ENCODE data around the gene INHA. TPM values are rescaled to one million over a fixed set of nuclear protein-coding genes. Genes with fewer than 3 reads are reported as not detected.
A peak's percentile ranks its signal among the peaks of the same experiment; 100 is the strongest.

Gene INHA
- total RNA-seq, 1 experiment from 2014 or later, result 0.31 TPM

DNA sequence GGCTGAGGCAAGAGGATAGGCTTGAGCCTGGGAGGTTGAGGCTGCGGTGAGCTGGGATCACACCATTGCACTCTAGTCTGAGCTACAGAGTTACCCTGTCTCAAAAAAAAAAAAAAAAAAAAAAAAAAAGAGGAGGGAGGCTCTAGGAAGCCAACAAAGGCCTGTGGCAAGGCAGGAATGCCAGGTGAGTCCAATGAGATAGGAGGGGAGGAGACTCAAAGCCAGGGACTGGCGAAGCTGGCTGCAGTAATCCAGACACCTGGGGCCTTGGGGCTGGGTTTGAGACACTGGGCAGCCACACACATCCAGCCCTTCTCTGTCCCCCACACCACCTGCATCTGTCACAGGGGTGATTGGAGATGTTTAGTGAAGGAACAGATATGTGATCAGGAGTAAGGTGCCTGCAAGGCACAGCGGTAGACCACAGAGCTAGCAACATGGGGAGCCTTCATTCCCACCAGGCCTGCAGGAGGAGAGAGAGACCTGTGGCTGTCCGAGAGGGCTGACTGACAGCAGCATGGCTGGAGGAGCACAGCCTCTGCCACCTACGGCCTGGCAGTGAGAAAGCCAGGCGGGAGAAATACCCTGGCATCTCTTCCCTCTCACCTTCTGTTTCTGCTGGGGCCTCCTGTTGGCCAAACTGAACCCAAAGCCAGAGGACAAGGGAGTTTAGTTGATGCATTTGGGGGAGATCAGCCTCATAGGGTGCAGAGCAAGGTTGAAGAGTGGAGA is 38.0 kb upstream of the INHA start:
- H3K4me3 Mint-ChIP-seq, result no peak overlapping the region
- Histone ChIP-seq H2BK120ac (ENCODE audit: low read depth, low read length, poor library complexity, severe bottlenecking) (no peak overlapping the region), H3K14ac (ENCODE audit: insufficient read depth, low read length) (no peak overlapping the region), H3K23me2 (ENCODE audit: insufficient read length, low read depth, low read length, poor library complexity, severe bottlenecking) (peaks cover 3% of the 10 kb centered on the region), H2BK15ac (ENCODE audit: low read depth, low read length) (no peak overlapping the region), H3K27ac (ENCODE audit: insufficient read length, low read depth, low read length) (no peak overlapping the region), H4K5ac (ENCODE audit: insufficient read length, low read depth, low read length) (no peak overlapping the region), H3K4ac (ENCODE audit: low read depth, low read length) (no peak overlapping the region), H2AFZ (ENCODE audit: low read length) (no peak overlapping the region), H3K9ac (ENCODE audit: extremely low read depth, insufficient read length, low read length) (no peak overlapping the region), H2BK12ac (ENCODE audit: insufficient read length, low read depth, low read length) (no peak overlapping the region), H2AK5ac (ENCODE audit: insufficient read length, low read length) (no peak overlapping the region), H4K20me1 (ENCODE audit: control insufficient read depth, insufficient read depth, insufficient read length) (no peaks in the 10 kb centered on the region), H3K79me2 (ENCODE audit: insufficient read depth, low read length) (no peaks in the 10 kb centered on the region), H4K8ac (replicated peaks; ENCODE audit: insufficient read length, low read depth, low read length) (no peak overlapping the region), H3K4me2 (ENCODE audit: insufficient read depth, insufficient read length, low read length) (no peak overlapping the region), H3K56ac (ENCODE audit: insufficient read length, low read depth, low read length) (no peak overlapping the region), H3K27me3 (ENCODE audit: insufficient read depth, low read length) (no peaks in the 10 kb centered on the region; the same call in 1 of the 2 replicates), H3K18ac (ENCODE audit: insufficient read length, low read depth, low read length) (no peak overlapping the region), H2BK5ac (ENCODE audit: insufficient read length, low read length) (no peak overlapping the region), H3K23ac (ENCODE audit: insufficient read length, low read depth, low read length) (no peak overlapping the region), H2BK20ac (ENCODE audit: low read depth, low read length, poor library complexity, severe bottlenecking) (no peak overlapping the region), H3K4me1 (ENCODE audit: insufficient read depth, low read length) (peaks cover 3% of the 10 kb centered on the region; the same call in 1 of the 2 replicates), H3K79me1 (ENCODE audit: insufficient read depth, low read depth, low read length, poor library complexity, severe bottlenecking) (no peaks in the 10 kb centered on the region), H4K91ac (ENCODE audit: insufficient read length, low read depth, low read length) (no peak overlapping the region), H3K9me3 (ENCODE audit: control insufficient read depth, low read depth, low read length) (no peaks in the 10 kb centered on the region), H3T11ph (ENCODE audit: low read length) (no peak overlapping the region)
- no peaks in the 10 kb centered on the region; a peak in 2 of 5 replicates for H3K9me3 Mint-ChIP-seq
- DNase-seq, result no peak
- H3K27me3 Mint-ChIP-seq (ENCODE audit: low read depth), result peaks cover 35% of the 10 kb centered on the region
- peaks cover 0 to 7% (median 4%) of the 10 kb centered on the region in 3 experiments; a peak in 5 of 7 replicates for H3K36me3 Mint-ChIP-seq (ENCODE audit: insufficient read depth in 1 of 3, low read depth in 3 of 3)
- WGBS (ENCODE audit: extremely low coverage, insufficient read length, low lambda C conversion rate), result no CpG with 5 or more reads among the region's 6 CpGs
- peaks cover 39 to 43% of the 10 kb centered on the region in 2 experiments for H3K4me1 Mint-ChIP-seq
- peak overlapping the region in 1 of 3 experiments; percentile 91; a peak in 2 of 7 replicates for H3K27ac Mint-ChIP-seq
- TF ChIP-seq, protein P1, sequence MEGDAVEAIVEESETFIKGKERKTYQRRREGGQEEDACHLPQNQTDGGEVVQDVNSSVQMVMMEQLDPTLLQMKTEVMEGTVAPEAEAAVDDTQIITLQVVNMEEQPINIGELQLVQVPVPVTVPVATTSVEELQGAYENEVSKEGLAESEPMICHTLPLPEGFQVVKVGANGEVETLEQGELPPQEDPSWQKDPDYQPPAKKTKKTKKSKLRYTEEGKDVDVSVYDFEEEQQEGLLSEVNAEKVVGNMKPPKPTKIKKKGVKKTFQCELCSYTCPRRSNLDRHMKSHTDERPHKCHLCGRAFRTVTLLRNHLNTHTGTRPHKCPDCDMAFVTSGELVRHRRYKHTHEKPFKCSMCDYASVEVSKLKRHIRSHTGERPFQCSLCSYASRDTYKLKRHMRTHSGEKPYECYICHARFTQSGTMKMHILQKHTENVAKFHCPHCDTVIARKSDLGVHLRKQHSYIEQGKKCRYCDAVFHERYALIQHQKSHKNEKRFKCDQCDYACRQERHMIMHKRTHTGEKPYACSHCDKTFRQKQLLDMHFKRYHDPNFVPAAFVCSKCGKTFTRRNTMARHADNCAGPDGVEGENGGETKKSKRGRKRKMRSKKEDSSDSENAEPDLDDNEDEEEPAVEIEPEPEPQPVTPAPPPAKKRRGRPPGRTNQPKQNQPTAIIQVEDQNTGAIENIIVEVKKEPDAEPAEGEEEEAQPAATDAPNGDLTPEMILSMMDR (conservative IDR thresholded peaks at IDR 0.05), result no peak
